GM12865 (cell line): ENCODE results near the gene NIPAL4.

Experiments used
- DNase-seq: peaks from one replicate; pipeline ENCODE4 v3.0.0; 2010; ENCODE audit warnings: low read depth
- H3K4me3 ChIP-seq: 2 replicates; pipeline ENCODE4 v1.5.1; 2011; ENCODE audit warnings: mild to moderate bottlenecking, low read depth, low read length, control low read depth
- CTCF ChIP-seq: IDR thresholded peaks from 2 replicates; pipeline ENCODE4 v1.5.1; 2011; ENCODE audit warnings: low read length, control low read depth, low read depth, inconsistent platforms; ENCODE audit not compliant: insufficient read depth; ENCODE audit errors: missing control alignments

Gene NIPAL4

GRCh38 chr5:157444224-157444623, 15.8 kb upstream of the NIPAL4 start:
- no peak for TF ChIP-seq CTCF
- no peak overlapping the region for H3K4me3 ChIP-seq
- DNase-seq = no peak

GRCh38 chr5:157445745-157446411, 14.1 kb upstream of the NIPAL4 start:
- DNase-seq = no peak
- no peak overlapping the region for H3K4me3 ChIP-seq
- TF ChIP-seq CTCF = no peak

DNA sequence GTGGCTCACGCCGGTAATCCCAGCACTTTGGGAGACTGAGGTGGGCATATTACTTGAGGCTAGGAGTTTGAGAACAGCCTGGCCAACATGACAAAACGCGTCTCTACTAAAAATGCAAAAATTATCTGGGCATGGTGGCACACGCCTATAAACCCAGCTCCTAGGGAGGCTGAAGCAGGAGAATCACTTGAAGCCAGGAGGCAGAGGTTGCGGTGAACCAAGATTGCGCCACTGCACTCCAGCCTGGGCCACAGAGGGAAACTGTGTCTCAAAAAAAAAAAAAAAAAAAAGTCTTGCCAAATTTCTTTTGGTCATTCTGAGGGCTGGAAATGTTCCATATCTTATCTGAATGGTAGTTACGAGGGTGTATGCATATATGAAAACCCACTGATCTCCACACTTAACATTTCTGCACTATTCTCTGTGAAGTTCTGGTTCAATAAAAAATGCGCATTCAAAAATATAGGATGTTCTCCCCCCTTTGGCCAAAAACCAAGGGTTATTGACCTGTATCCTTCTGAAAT, 13.5 kb upstream of the NIPAL4 start:
- no peak for DNase-seq
- no peak overlapping the region for H3K4me3 ChIP-seq
- no peak for TF ChIP-seq CTCF

GRCh38 chr5:157447201-157447637, 12.8 kb upstream of the NIPAL4 start:
- no peak overlapping the region for H3K4me3 ChIP-seq
- DNase-seq = no peak
- TF ChIP-seq CTCF = no peak

DNA sequence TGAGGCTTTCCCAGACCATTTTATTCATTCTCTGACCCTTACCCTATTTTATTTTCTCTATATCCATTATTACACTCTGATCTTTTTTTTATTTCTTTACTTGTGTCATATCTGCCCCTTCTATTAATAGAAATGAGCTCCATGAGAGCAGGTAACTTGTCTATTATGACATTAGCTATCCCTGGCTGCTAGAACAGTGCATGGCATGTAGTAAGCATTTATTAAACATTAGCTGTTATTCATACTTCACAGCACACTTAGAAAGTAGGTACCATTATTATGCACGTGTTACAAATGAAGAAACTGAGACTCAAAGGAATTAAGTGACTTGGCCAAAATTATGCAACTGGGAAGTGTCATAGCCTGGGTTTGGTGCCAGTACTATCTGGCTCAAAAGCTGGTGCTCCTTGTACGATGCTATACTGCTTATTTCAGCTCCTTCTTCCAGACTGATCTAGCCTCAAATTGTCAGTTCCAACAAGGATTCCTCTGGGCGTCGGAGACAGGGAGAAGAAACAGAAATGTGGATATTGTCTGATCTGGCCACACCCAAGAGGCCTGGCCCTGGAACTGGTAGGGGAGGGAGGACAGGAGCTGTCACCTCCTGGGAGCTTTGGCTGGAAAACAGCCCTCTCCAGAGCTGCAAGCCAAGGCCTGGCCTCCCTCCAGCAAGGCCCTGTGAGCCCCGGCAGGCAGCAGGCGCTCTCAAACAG, 10.8 kb upstream of the NIPAL4 start:
- no peak for TF ChIP-seq CTCF
- DNase-seq = no peak

DNA sequence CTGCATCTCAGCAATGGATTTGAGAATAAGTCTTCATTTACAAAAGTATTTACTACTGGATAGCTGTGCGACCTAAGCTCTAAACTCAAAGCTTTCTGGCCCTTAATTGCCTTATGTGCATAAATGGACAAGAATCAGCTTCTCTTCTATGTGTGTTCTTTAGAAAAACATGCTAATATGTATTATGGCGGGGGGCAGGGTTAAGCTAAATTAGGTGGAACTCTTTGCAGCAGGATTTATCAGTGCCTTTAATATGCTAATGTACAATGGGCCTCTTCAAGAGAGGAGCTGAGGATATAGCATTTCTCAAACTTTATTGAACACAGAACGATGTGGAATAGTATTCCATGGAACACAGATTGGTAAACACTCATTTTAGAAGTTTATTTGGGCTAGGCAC, 10.0 kb upstream of the NIPAL4 start:
- DNase-seq = no peak
- H3K4me3 ChIP-seq = no peak overlapping the region
- no peak for TF ChIP-seq CTCF

More for the DNA sequence above, 10.8 kb upstream of the NIPAL4 start:
- no peak overlapping the region for H3K4me3 ChIP-seq
